ENCODE data around the gene TANGO2.
A peak's percentile ranks its signal among the peaks of the same experiment; 100 is the strongest.

The TANGO2 gene

GRCh38 chr22:20028855-20029549 lies 8.1 kb downstream of the TANGO2 start:
- intact Hi-C loops (cut with micrococcal nuclease): no loop called here
- no peaks in the 10 kb centered on the region for H3K27me3 Mint-ChIP-seq
- no peaks in the 10 kb centered on the region for H3K9me3 Mint-ChIP-seq
- H3K27ac Mint-ChIP-seq: peak overlapping the region; percentile 25
- peaks cover 65% of the 10 kb centered on the region for H3K4me1 Mint-ChIP-seq (ENCODE audit: low read depth)
- H3K36me3 Mint-ChIP-seq (ENCODE audit: low read depth): peaks cover 80% of the 10 kb centered on the region
- no peak overlapping the region for H3K4me3 Mint-ChIP-seq

- Mint-ChIP-seq H3K9me3 (no peaks in the 10 kb centered on the region), H3K27ac (no peak overlapping the region), H3K4me3 (no peak overlapping the region), H3K36me3 (ENCODE audit: low read depth) (peaks cover 80% of the 10 kb centered on the region), H3K27me3 (no peaks in the 10 kb centered on the region), H3K4me1 (ENCODE audit: low read depth) (peaks cover 62% of the 10 kb centered on the region)
- intact Hi-C loops (cut with micrococcal nuclease): no loop called here
Measured at GRCh38 chr22:20029550-20030225, 8.8 kb downstream of the TANGO2 start.

- H3K4me1 Mint-ChIP-seq (ENCODE audit: low read depth): peaks cover 51% of the 10 kb centered on the region
- H3K36me3 Mint-ChIP-seq (ENCODE audit: low read depth): peaks cover 79% of the 10 kb centered on the region
- intact Hi-C loops (cut with micrococcal nuclease): no loop called here
- no peaks in the 10 kb centered on the region for H3K27me3 Mint-ChIP-seq
- no peak overlapping the region for H3K27ac Mint-ChIP-seq
- H3K9me3 Mint-ChIP-seq: no peaks in the 10 kb centered on the region
- no peak overlapping the region for H3K4me3 Mint-ChIP-seq
Measured at GRCh38 chr22:20031732-20032406, 11.0 kb downstream of the TANGO2 start.

- Mint-ChIP-seq H3K27me3 (no peaks in the 10 kb centered on the region), H3K4me3 (no peak overlapping the region), H3K36me3 (ENCODE audit: low read depth) (peaks cover 79% of the 10 kb centered on the region), H3K4me1 (ENCODE audit: low read depth) (peaks cover 50% of the 10 kb centered on the region), H3K9me3 (no peaks in the 10 kb centered on the region), H3K27ac (no peak overlapping the region)
- intact Hi-C loops (cut with micrococcal nuclease): no loop called here
Measured at GRCh38 chr22:20032407-20032991, 11.6 kb downstream of the TANGO2 start.

- intact Hi-C loops (cut with micrococcal nuclease): no loop called here
- Mint-ChIP-seq H3K4me1 (ENCODE audit: low read depth) (peaks cover 49% of the 10 kb centered on the region), H3K9me3 (no peaks in the 10 kb centered on the region), H3K27me3 (no peaks in the 10 kb centered on the region), H3K36me3 (ENCODE audit: low read depth) (peaks cover 85% of the 10 kb centered on the region), H3K4me3 (no peak overlapping the region), H3K27ac (no peak overlapping the region)
Measured at GRCh38 chr22:20033045-20033706, 12.3 kb downstream of the TANGO2 start.

- no peaks in the 10 kb centered on the region for H3K9me3 Mint-ChIP-seq
- intact Hi-C loops (cut with micrococcal nuclease): no loop called here
- no peaks in the 10 kb centered on the region for H3K27me3 Mint-ChIP-seq
- peaks cover 39% of the 10 kb centered on the region for H3K4me1 Mint-ChIP-seq (ENCODE audit: low read depth)
- no peak overlapping the region for H3K4me3 Mint-ChIP-seq
- H3K27ac Mint-ChIP-seq: no peak overlapping the region
- peaks cover 94% of the 10 kb centered on the region for H3K36me3 Mint-ChIP-seq (ENCODE audit: low read depth)
Measured at GRCh38 chr22:20034143-20034542, 13.2 kb downstream of the TANGO2 start.

GRCh38 chr22:20035375-20036083 lies 14.6 kb downstream of the TANGO2 start:
- peaks cover 98% of the 10 kb centered on the region for H3K36me3 Mint-ChIP-seq (ENCODE audit: low read depth)
- H3K4me3 Mint-ChIP-seq: no peak overlapping the region
- no peaks in the 10 kb centered on the region for H3K9me3 Mint-ChIP-seq
- H3K27me3 Mint-ChIP-seq: no peaks in the 10 kb centered on the region
- H3K27ac Mint-ChIP-seq: no peak overlapping the region
- intact Hi-C loops (cut with micrococcal nuclease): no loop called here
- peaks cover 31% of the 10 kb centered on the region for H3K4me1 Mint-ChIP-seq (ENCODE audit: low read depth)

- intact Hi-C loops (cut with micrococcal nuclease): no loop called here
- H3K4me1 Mint-ChIP-seq (ENCODE audit: low read depth): peaks cover 31% of the 10 kb centered on the region
- H3K36me3 Mint-ChIP-seq (ENCODE audit: low read depth): peaks cover 98% of the 10 kb centered on the region
- no peak overlapping the region for H3K27ac Mint-ChIP-seq
- no peak overlapping the region for H3K4me3 Mint-ChIP-seq
- H3K9me3 Mint-ChIP-seq: no peaks in the 10 kb centered on the region
- H3K27me3 Mint-ChIP-seq: no peaks in the 10 kb centered on the region
Measured at GRCh38 chr22:20036084-20036482, 15.2 kb downstream of the TANGO2 start.

- H3K4me3 Mint-ChIP-seq: no peak overlapping the region
- H3K27ac Mint-ChIP-seq: no peak overlapping the region
Measured at GRCh38 chr22:20036535-20037392, 15.9 kb downstream of the TANGO2 start.

GRCh38 chr22:20037419-20037818 lies 16.5 kb downstream of the TANGO2 start:
- Mint-ChIP-seq H3K4me1 (ENCODE audit: low read depth) (peaks cover 20% of the 10 kb centered on the region), H3K27ac (no peak overlapping the region), H3K36me3 (ENCODE audit: low read depth) (peaks cover 95% of the 10 kb centered on the region)

More at GRCh38 chr22:20036535-20037392, 15.9 kb downstream of the TANGO2 start:
- Mint-ChIP-seq H3K9me3 (no peaks in the 10 kb centered on the region), H3K27me3 (no peaks in the 10 kb centered on the region), H3K4me1 (ENCODE audit: low read depth) (peaks cover 27% of the 10 kb centered on the region), H3K36me3 (ENCODE audit: low read depth) (peaks cover 95% of the 10 kb centered on the region)
- intact Hi-C loops (cut with micrococcal nuclease): no loop called here

GRCh38 chr22:20038574-20038973 lies 17.7 kb downstream of the TANGO2 start:
- H3K4me1 Mint-ChIP-seq (ENCODE audit: low read depth): peaks cover 18% of the 10 kb centered on the region
- H3K4me3 Mint-ChIP-seq: no peak overlapping the region
- intact Hi-C loops (cut with micrococcal nuclease): no loop called here
- no peaks in the 10 kb centered on the region for H3K9me3 Mint-ChIP-seq
- no peak overlapping the region for H3K27ac Mint-ChIP-seq
- H3K36me3 Mint-ChIP-seq (ENCODE audit: low read depth): peaks cover 95% of the 10 kb centered on the region
- H3K27me3 Mint-ChIP-seq: no peaks in the 10 kb centered on the region

More at GRCh38 chr22:20037419-20037818, 16.5 kb downstream of the TANGO2 start:
- H3K27me3 Mint-ChIP-seq: no peaks in the 10 kb centered on the region
- intact Hi-C loops (cut with micrococcal nuclease): no loop called here
- H3K4me3 Mint-ChIP-seq: no peak overlapping the region
- H3K9me3 Mint-ChIP-seq: no peaks in the 10 kb centered on the region

GRCh38 chr22:20039683-20040325 lies 18.9 kb downstream of the TANGO2 start:
- Mint-ChIP-seq H3K9me3 (no peaks in the 10 kb centered on the region), H3K27ac (no peak overlapping the region), H3K4me1 (ENCODE audit: low read depth) (peaks cover 14% of the 10 kb centered on the region), H3K36me3 (ENCODE audit: low read depth) (peaks cover 95% of the 10 kb centered on the region), H3K4me3 (no peak overlapping the region), H3K27me3 (no peaks in the 10 kb centered on the region)
- intact Hi-C loops (cut with micrococcal nuclease): no loop called here
